Amniotic stem cell (primary cell): ENCODE results near the gene SCARF2.
"Not testable (repeated sequence)": the region's sequence is repeated elsewhere in the genome, so short reads cannot be mapped to it uniquely, and the experiment has no call there.

Experiments
- DNase-seq: peaks from one replicate; lab custom pipeline; 2025; lab: John Stamatoyannopoulos, UW

SCARF2 gene, protein sequence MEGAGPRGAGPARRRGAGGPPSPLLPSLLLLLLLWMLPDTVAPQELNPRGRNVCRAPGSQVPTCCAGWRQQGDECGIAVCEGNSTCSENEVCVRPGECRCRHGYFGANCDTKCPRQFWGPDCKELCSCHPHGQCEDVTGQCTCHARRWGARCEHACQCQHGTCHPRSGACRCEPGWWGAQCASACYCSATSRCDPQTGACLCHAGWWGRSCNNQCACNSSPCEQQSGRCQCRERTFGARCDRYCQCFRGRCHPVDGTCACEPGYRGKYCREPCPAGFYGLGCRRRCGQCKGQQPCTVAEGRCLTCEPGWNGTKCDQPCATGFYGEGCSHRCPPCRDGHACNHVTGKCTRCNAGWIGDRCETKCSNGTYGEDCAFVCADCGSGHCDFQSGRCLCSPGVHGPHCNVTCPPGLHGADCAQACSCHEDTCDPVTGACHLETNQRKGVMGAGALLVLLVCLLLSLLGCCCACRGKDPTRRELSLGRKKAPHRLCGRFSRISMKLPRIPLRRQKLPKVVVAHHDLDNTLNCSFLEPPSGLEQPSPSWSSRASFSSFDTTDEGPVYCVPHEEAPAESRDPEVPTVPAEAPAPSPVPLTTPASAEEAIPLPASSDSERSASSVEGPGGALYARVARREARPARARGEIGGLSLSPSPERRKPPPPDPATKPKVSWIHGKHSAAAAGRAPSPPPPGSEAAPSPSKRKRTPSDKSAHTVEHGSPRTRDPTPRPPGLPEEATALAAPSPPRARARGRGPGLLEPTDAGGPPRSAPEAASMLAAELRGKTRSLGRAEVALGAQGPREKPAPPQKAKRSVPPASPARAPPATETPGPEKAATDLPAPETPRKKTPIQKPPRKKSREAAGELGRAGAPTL

DNA sequence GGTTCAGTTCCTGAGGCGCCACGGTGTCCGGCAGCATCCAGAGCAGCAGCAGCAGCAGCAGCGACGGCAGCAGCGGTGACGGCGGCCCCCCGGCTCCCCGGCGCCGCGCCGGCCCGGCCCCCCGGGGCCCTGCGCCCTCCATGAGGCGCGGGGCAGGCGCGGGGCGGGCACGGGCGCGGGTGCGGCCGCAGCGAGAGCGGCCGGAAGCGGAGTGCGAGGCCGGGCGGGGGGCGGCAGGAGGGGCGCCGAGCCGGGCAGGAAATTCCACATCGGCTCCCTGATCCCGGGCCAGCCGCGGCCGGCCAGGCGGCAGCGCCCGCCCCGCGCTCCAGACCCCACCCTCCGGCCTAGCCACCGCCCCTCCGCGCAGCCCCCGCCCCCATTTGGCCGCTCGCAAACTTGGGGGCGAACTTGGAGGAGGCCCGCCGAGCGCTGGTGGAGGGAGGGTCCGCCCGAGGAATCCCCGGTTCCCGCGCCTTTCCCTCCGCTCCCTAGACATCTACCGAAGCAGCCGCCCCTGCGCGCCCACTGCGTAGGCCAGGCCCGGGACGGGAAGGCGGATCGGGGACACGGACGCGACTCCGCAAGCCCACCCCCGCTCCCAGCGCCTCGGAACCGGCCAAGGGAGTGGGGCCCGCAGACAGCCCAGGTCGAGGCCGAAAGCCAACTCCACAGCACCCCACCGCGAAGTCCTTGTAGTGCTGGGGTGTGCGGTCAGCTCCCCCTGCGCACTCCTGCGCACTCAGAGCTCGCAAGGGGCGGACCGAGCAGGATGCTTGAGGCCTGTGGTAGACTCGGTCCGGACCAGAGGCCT is at the start of gene SCARF2:
Gene SCARF2 (minus strand): TSS at position 213 of the 814 bp plus-strand sequence. CDS start 71 bp downstream, at position 142.
- no peak for DNase-seq

DNA sequence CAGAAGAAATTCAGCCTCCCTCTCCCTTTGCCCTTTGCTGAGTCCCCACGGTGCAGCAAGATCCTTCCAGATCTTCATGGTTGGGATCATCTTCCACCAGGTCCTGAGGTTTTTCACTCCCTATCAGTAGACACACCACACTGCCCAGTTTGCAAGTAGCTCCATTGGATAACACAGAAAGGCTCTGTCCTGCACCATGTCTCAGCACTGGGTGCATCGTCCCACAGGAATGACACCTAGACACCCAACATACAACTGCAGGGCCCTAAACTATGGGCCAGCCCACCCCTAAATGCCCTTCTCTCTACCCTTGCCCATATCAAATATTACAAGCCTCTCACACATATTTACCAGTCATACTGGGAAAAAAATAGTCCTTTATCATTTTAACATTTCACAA is 48.6 kb upstream of the SCARF2 start:
- no peak for DNase-seq

DNA sequence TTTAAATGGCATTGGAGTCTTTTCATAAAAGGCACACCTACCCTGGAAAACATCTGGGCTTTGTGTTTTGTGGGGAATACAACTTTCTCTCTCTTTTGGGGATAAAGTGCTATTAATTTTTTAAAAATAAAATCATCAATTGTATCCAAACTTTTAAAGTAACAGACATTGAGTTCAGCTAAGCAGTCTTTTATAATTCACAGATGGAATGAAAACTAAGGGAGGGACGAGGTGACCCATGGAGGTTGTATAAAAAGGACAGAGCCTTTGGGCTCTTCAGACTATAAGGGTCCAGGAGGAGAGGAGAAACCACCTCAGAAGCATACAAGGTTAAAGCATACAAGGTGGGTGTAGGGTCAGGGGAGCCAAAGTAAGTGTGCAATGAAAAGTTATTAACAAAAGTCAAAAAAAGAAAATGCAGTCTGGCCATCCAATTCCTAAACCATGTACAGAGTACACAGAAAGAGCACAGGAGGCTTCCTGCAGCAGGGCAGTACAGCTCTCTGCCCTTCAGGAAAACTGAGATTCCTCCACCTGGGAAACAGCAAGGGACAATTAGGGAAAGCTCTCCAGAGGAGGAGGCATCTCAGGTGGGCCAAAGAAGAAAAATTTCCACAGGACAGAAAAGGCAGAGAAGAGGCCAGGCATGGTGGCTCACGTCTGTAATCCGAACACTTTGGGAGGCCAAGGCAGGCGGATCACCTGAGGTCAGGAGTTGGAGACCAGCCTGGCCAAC is 47.5 kb upstream of the SCARF2 start:
- no peak for DNase-seq

DNA sequence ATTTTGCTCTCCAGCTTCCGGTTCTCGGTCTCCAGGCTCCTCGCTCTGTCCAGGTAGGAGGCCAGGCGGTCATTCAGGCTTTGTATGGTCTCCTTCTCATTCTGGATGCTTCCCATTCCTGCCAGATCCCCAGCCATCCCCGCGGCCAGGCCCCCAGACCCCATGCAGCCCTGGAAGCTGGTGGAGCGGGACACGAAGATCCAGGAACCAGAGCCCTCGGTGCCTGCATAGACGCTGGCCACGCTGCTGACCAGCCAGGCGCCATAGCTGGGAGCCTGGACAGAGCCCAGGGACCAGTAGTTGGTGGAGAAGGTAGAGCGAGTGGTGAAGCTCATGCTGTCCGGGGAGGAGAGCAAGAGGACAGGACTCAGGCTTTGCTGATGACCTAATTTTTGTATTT is 46.1 kb upstream of the SCARF2 start:
- DNase-seq, result no peak

DNA sequence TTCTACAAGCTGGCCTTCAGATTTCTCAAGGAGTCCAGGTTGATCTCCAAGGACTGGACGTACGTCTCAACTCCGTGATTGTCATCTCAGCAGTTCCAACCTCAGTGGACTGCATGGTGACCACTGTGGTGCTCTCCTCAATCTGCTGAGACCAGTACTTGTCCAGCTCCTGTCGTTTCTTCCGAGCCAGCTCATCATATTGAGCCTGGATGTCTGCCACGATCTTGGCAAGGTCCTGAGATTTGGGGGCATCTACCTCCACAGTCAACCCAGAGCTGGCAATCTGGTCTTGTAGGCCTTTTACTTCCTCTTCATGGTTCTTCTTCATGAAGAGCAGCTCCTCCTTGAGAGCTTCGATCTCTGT is 45.5 kb upstream of the SCARF2 start:
- DNase-seq, result not testable (repeated sequence)

DNA sequence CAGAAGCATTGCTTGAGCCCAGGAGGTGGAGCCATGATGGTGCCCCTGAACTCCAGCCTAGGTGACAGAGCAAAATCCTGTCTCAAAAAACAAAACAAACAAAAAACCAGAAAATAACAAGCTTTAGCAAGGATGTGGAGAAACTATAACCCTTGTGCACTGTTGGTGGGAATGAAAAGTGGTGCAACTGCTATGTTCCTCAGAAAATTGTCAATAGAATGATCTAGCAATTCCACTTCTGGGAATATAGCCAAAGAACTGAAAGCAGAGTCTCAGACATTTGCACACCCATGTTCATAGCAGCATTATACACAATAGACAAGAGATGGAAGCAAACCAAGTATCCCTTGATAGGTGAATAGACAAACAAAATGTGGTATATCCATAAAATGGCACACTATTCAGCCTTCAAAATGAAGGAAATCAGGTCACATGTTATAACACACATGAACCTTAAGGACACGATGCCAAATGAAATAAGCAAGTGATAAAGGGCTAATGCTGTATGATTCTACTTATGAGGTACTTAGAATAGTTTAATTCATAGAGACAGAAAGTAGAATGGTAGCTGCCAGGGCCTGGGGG is 42.1 kb upstream of the SCARF2 start:
- no peak for DNase-seq

DNA sequence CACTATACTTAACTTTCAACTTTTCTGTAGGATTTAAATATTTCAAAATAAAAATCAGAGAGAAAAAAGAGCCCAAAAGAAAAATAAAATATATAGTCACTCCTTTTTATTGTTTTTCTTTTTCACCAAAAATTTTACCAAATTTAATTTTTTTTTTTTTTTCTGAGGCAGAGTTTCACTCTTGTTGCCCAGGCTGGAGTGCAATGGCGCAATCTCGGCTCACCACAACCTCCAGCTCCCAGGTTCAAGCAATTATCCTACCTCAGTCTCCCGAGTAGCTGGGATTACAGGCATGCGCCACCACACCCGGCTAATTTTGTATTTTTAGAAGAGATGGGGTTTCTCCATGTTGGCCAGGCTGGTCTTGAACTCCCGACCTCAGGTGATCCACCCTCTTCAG is 40.4 kb upstream of the SCARF2 start:
- DNase-seq, result not testable (repeated sequence)

DNA sequence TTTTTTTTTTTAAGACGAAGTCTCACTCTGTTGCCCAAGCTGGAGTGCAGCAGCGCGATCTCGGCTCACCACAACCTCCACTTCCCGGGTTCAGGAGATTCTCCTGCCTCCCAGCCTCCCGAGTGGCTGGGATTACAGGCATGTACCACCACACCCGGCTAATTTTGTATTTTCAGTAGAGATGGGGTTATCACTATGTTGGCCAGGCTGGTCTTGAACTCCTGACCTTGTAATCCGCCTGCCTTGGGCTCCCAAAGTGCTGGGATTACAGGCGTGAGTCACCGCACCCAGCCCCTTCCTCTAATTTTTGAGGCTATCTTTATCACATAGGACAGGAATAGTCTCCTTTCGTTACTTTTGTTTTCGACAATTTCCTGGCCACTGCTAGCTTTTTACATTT is 37.9 kb upstream of the SCARF2 start:
- DNase-seq, result not testable (repeated sequence)

DNA sequence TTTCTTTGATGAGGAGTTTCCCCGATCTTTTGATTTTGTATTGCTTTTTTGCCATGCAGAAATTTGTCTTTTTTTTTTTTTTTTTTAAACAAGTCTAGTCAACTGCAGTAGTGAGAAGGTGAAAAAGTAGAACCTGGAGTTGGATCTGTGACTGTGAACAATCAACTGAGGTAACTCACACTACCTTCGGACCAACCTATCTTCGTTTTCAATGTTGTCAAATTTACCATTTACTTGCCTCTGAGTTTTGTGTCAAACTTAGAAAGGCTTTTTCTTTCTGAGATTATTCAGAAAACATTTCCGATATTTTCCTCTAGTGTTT is 37.5 kb upstream of the SCARF2 start:
- no peak for DNase-seq

DNA sequence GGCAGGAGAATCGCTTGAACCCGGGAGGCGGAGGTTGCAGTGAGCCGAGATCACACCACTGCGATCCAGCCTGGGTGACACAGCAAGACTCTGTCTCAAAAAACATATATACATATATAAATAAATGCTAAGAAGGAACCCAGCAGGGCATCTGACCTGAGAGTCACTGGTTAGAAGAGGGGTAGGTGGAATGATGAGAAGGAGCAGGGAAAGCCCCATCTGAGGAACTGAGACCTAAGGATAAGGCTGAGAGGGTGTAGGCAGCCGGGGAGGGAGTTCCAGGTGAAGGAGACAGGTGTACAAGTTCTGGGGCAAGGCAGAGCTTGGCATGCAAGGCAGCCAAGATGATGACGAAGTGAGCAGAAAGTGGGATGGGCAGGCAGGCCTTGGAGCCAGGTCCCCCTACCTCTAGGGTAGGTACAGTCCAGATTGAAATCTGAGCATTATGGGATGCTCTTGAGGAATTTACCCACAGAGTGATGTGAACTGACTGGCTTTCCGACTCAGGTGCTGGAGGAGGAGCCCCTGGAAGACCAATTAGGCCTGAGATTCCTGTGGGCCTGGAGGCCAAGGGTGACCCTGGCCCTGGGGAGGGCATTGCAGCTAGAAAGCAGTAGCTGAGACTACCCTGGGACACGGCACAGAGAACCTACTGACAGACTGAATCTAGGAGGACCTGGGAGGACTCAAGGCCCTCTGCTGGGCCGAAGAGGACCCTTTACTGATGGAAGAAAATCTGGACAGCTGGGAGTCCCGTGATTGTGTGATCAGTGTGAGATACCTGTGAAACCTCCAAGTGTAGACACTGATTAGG is 35.2 kb upstream of the SCARF2 start:
- DNase-seq, result no peak

DNA sequence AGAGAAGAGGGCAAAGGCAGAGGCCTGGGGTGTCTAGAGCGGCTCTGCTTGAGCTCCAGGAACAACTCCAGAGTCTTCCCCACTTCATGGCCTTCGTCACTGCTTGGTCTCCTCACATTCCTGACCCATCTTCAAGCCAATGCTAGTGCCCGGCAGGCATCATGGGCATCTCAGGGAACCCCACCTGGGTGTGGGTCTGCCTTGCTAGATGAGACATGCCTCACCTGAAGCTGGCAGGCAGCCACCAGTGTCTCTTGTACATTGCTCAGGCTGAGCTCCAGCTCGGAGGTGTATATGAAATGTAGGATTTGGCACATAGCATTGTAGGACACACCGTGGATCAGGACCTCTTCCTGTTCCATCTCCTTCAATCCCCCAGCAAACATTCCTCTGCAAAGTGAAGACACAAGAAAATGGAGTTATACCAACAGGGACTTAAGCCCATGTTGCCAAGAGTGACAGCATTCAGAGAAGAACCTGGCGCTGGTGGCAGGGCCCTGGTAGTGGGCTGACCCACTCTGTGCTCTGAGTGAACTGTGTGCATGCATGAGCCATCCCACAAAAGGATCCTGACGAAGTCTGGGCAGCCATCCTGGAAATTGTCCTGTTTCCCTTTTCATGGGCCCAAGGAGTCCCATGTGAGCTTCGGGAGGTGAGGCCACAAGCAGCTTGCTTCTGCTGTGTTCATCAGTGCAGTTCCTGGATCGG is 33.7 kb upstream of the SCARF2 start:
- DNase-seq, result no peak

DNA sequence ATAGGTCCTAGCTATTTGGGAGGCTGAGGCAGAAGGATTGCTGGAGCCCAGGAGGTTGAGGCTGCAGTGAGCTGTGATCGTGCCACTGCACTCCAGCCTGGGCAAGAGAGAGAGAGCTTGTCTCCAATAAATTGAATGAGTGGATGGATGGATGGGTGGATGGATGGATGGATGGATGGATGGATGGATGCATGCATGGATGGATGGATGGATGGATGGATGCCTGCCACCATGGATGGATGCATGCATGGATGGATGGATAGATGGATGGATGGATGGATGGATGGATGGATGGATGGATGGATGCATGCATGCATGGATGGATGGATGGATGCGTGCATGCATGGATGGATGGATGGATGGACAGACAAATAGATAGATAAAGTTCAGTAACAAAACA is 32.9 kb upstream of the SCARF2 start:
- DNase-seq, result not testable (repeated sequence)

DNA sequence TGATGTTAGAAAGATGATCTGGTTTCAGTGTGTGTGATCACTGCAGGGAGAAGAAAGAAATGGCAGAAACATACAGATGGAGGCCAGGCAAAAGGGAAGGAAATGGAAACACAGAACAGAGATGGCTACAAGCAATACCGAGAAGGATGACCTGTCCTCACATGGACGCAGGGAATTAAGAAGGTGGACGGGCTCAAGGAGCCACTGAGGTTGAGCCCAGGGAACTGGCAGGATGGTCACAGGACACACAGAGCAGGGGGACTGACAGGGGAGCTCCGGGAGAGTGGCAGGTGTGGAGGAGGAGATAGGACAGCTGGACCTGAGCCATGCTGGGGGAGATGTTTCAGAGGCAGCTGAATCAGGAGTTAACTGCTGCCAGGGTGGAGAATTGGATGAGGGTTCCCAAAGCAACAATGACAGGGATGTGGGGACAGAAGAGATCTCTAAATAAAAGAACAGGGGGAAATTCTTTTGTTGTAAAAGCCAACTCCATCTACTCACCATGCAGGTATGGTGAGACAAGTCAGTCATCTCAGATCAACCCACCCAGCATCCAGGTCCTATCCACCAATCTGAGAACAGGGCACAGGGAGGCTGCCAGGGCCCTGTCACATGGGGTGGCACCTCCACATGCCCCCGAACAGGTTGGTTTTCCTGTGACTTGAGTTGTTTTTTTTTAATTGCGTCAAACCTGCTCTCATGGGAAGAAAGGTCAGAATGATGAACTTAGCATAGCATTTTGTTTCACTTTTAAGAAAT is 31.7 kb upstream of the SCARF2 start:
- no peak for DNase-seq

DNA sequence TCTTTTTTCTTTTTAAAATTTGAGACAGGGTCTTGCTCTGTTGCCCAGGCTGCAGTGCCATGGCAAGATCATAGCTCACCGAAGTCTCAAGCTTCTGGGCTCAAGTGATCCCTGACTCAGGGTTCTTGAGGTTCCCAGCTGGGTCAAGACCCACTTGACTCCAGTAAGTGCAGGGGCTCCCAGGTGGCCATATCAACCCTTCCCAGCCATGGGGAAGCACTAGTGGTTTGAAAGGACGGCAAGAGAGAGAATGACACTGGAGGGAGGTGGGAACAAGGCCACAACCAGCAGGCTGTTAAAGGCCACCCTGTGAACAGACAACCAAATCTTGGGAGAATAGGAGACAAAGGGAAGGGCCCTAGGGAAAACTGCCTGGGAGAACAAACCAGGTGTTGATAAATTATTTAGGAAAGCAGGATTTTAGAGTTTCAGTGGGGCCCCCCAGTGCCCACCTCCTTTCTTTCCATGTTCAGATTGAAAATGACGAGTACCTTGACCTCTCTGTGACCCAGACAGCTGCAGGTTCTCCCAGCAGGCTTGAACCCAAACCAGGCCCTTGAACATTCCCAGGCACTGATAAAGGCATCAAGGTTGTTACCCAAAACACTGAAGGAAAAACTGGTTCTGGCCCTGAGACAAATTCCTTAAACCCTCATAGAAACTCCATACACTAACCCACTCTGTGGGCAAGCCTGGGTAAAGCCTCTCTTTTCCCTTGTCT is 29.2 kb upstream of the SCARF2 start:
- DNase-seq, result no peak

DNA sequence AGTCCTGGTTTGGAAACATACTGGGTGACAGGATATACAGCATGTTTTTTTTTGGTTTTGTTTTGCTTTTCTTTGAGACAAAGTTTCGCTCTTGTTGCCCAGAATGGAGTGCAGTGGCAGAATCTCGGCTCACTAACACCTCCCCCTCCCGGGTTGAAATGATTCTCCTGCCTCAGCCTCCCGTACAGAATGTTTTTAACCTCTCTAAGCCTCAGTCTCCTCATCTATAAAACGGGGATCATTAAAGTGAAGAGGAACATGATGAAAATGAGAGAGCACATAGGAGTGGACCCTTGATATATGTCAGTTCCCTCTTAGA is 28.1 kb upstream of the SCARF2 start:
- DNase-seq, result no peak

DNA sequence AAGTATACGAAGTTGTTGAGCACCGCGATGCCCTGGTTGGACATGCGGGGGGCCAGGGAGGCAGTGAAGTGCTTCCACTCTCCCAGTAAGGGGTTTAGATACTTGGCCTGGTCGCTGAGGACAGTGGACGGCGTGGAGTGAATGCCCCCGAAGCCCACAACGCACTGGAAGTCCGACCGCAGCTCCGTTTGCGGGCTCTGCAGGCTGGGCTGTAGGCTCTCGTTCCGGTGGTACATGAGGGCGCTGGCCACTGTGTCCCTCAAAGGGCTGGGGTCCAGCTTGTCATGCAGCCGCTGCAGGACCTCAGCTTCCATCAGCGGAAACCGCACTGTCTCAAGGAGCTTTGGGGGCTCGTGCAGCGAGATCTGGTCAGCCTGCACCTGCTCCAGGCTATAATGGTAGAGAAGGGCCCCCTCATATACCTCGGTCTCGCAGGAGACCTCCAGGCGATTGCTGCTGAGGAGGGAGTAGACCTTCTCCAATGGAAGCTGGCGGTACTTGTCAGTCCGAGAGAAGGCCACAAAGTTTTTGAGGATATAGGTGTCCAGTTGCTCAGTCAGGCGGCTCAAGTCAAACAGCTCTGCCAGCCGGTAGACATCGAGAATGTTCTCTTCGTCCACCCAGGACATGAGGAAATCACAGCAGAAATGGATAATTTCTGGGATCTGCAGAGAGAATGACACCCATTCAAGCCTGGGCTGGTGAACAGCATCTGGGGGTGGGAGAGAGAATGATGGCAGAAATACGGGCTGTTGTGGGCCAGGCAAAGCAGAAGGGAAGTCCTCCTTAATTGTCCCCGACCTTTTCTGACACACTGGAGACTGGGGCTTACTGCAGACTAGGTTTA is 27.5 kb upstream of the SCARF2 start:
- DNase-seq, result no peak

DNA sequence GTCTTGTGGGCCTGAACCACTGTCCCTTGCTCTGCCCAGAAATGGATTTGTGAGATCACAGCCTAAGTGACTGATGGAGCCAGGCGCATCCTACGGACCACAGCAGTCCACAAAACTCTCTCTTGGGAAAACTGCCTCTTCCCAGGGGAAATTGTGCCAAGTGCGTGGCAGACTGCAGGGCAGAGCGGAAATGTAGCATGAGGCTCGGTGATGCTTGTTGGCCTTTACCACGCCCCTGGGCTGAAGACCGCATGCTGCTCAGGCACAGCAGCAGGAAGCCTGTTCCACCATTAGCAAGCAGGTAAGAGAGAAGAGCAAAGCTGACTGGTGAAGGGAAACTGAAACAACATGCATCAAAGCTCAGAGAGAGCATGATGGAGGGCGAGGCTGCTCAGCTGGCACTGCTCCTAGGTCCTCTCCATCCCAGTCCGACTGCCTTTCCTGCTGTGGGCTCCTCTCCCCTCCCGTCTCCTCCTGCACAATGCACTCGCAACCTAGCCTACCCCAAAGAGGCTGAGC is 26.5 kb upstream of the SCARF2 start:
- no peak for DNase-seq
